ENCODE data around the gene SLC25A22.

Gene SLC25A22

GRCh38 chr11:819129-819931 is 21.2 kb upstream of the SLC25A22 start:
- 3% methylated on average over 77 of the region's 96 CpGs for WGBS
- Histone ChIP-seq H3K4ac (ENCODE audit: low read depth in 1 of 2, low read length in 2 of 2) (peak overlapping the region; percentile 42 to 91), H3K4me3 (ENCODE audit: insufficient read depth in 1 of 2, low read depth in 1 of 2, low read length in 2 of 2) (peak overlapping the region; percentile 93), H4K91ac (ENCODE audit: low read length) (peak overlapping the region; percentile 94), H2BK120ac (ENCODE audit: low read depth, low read length) (peak overlapping the region; percentile 82), H4K8ac (ENCODE audit: low read length) (peak overlapping the region; percentile 94), H3K36me3 (ENCODE audit: control insufficient read depth in 1 of 2, insufficient read depth in 2 of 2, low read depth in 1 of 2, low read length in 2 of 2) (peaks cover 11 to 48% of the 10 kb centered on the region in 2 experiments), H2BK12ac (ENCODE audit: low read length in 2 of 2) (peak overlapping the region; percentile 18 to 91), H3K18ac (ENCODE audit: low read depth in 1 of 2, low read length in 2 of 2) (peak overlapping the region; percentile 86 to 90), H3K79me1 (replicated peaks; ENCODE audit: low read length, poor library complexity, severe bottlenecking) (peaks cover 18% of the 10 kb centered on the region), H2BK5ac (ENCODE audit: low read depth, low read length, poor library complexity, severe bottlenecking) (peak overlapping the region; percentile 88), H3K27me3 (ENCODE audit: control insufficient read depth in 1 of 2, insufficient read depth in 1 of 2, low read length in 2 of 2) (no peaks in the 10 kb centered on the region), H3K4me1 (ENCODE audit: control insufficient read depth, insufficient read depth, low read depth, low read length) (peaks cover 35% of the 10 kb centered on the region), H3K9me3 (ENCODE audit: control insufficient read depth, low read length) (no peaks in the 10 kb centered on the region), H3K14ac (ENCODE audit: low read length in 2 of 2) (peak overlapping the region; percentile 58 to 67), H2AFZ (ENCODE audit: low read depth, low read length) (peak overlapping the region; percentile 78), H2BK15ac (ENCODE audit: low read depth, poor library complexity, severe bottlenecking) (peak overlapping the region; percentile 82), H3K4me2 (ENCODE audit: low read length, poor library complexity, severe bottlenecking) (peak overlapping the region; percentile 87), H2AK5ac (ENCODE audit: low read length, severe bottlenecking) (peak overlapping the region; percentile 90), H3K9ac (ENCODE audit: low read length) (peak overlapping the region; percentile 97), H3K23ac (ENCODE audit: low read length in 2 of 2) (peak overlapping the region in 1 of 2 experiments; percentile 50), H3K27ac (ENCODE audit: low read length, poor library complexity, severe bottlenecking) (peak overlapping the region; percentile 70)
- peak; percentile 86 for DNase-seq

- peak within 1 kb of the TSS; percentile 18 to 91 for H2BK12ac ChIP-seq (ENCODE audit: low read length in 2 of 2)
- peak within 1 kb of the TSS; percentile 70 for H3K27ac ChIP-seq (ENCODE audit: low read length, poor library complexity, severe bottlenecking)
- peak within 1 kb of the TSS; percentile 94 for H4K91ac ChIP-seq (ENCODE audit: low read length)
- peak within 1 kb of the TSS; percentile 93 for H3K4me3 ChIP-seq (ENCODE audit: insufficient read depth in 1 of 2, low read depth in 1 of 2, low read length in 2 of 2)
- peak within 1 kb of the TSS; percentile 97 for H3K9ac ChIP-seq (ENCODE audit: low read length)
- WGBS = 57% methylated on average over 20 of the region's 20 CpGs
- H3K36me3 ChIP-seq (ENCODE audit: control insufficient read depth in 1 of 2, insufficient read depth in 2 of 2, low read depth in 1 of 2, low read length in 2 of 2) = peaks cover 12 to 47% of the 10 kb centered on the region in 2 experiments
- H3K4ac ChIP-seq (ENCODE audit: low read depth in 1 of 2, low read length in 2 of 2) = peak within 1 kb of the TSS; percentile 42 to 91
- H3K9me3 ChIP-seq (ENCODE audit: control insufficient read depth, low read length) = no peaks in the 10 kb centered on the region
- H2BK5ac ChIP-seq (ENCODE audit: low read depth, low read length, poor library complexity, severe bottlenecking) = peak within 1 kb of the TSS; percentile 88
- peak within 1 kb of the TSS; percentile 82 for H2BK15ac ChIP-seq (ENCODE audit: low read depth, poor library complexity, severe bottlenecking)
- peak within 1 kb of the TSS; percentile 87 for H3K4me2 ChIP-seq (ENCODE audit: low read length, poor library complexity, severe bottlenecking)
- no peaks in the 10 kb centered on the region for H3K27me3 ChIP-seq (ENCODE audit: control insufficient read depth in 1 of 2, insufficient read depth in 1 of 2, low read length in 2 of 2)
- peak within 1 kb of the TSS; percentile 78 for H2AFZ ChIP-seq (ENCODE audit: low read depth, low read length)
- H3K14ac ChIP-seq (ENCODE audit: low read length in 2 of 2) = peak within 1 kb of the TSS; percentile 58 to 67
- H3K23ac ChIP-seq (ENCODE audit: low read length in 2 of 2) = peak within 1 kb of the TSS in 1 of 2 experiments; percentile 50
- H2AK5ac ChIP-seq (ENCODE audit: low read length, severe bottlenecking) = peak within 1 kb of the TSS; percentile 90
- peaks cover 14% of the 10 kb centered on the region for H3K79me1 ChIP-seq (replicated peaks; ENCODE audit: low read length, poor library complexity, severe bottlenecking)
- DNase-seq = no peak
- peaks cover 35% of the 10 kb centered on the region for H3K4me1 ChIP-seq (ENCODE audit: control insufficient read depth, insufficient read depth, low read depth, low read length)
- peak within 1 kb of the TSS; percentile 82 for H2BK120ac ChIP-seq (ENCODE audit: low read depth, low read length)
- H3K18ac ChIP-seq (ENCODE audit: low read depth in 1 of 2, low read length in 2 of 2) = peak within 1 kb of the TSS; percentile 86 to 90
- peak within 1 kb of the TSS; percentile 94 for H4K8ac ChIP-seq (ENCODE audit: low read length)
Measured at GRCh38 chr11:818396-819128, 20.5 kb upstream of the SLC25A22 start, which contains the start of gene PNPLA2. Gene PNPLA2 (plus strand): TSS chr11:818914. CDS start chr11:819719, 805 bp downstream.

- 83% methylated on average over 7 of the region's 11 CpGs for WGBS
- peaks cover 26 to 52% of the 10 kb centered on the region in 2 experiments for H3K36me3 ChIP-seq (ENCODE audit: control insufficient read depth in 1 of 2, insufficient read depth in 2 of 2, low read depth in 1 of 2, low read length in 2 of 2)
Measured at GRCh38 chr11:816433-816779, 18.3 kb upstream of the SLC25A22 start.

More at GRCh38 chr11:816433-816779, 18.3 kb upstream of the SLC25A22 start:
- H4K8ac ChIP-seq (ENCODE audit: low read length) = no peak overlapping the region
- H2AK5ac ChIP-seq (ENCODE audit: low read length, severe bottlenecking) = no peak overlapping the region
- DNase-seq = no peak
- H2BK120ac ChIP-seq (ENCODE audit: low read depth, low read length) = no peak overlapping the region
- H3K79me1 ChIP-seq (replicated peaks; ENCODE audit: low read length, poor library complexity, severe bottlenecking) = peaks cover 15% of the 10 kb centered on the region
- H3K9ac ChIP-seq (ENCODE audit: low read length) = no peak overlapping the region
- no peak overlapping the region for H4K91ac ChIP-seq (ENCODE audit: low read length)
- H2BK5ac ChIP-seq (ENCODE audit: low read depth, low read length, poor library complexity, severe bottlenecking) = no peak overlapping the region
- H2AFZ ChIP-seq (ENCODE audit: low read depth, low read length) = no peak overlapping the region
- no peak overlapping the region for H3K14ac ChIP-seq (ENCODE audit: low read length in 2 of 2)
- no peak overlapping the region for H3K4me2 ChIP-seq (ENCODE audit: low read length, poor library complexity, severe bottlenecking)
- no peak overlapping the region for H3K4me3 ChIP-seq (ENCODE audit: insufficient read depth in 1 of 2, low read depth in 1 of 2, low read length in 2 of 2)
- no peak overlapping the region for H3K27ac ChIP-seq (ENCODE audit: low read length, poor library complexity, severe bottlenecking)
- no peaks in the 10 kb centered on the region for H3K27me3 ChIP-seq (ENCODE audit: control insufficient read depth in 1 of 2, insufficient read depth in 1 of 2, low read length in 2 of 2)
- no peak overlapping the region for H2BK12ac ChIP-seq (ENCODE audit: low read length in 2 of 2)
- H3K4me1 ChIP-seq (ENCODE audit: control insufficient read depth, insufficient read depth, low read depth, low read length) = peaks cover 36% of the 10 kb centered on the region
- H3K4ac ChIP-seq (ENCODE audit: low read depth in 1 of 2, low read length in 2 of 2) = no peak overlapping the region
- peak overlapping the region in 1 of 2 experiments; percentile 7 for H3K18ac ChIP-seq (ENCODE audit: low read depth in 1 of 2, low read length in 2 of 2)
- no peak overlapping the region for H2BK15ac ChIP-seq (ENCODE audit: low read depth, poor library complexity, severe bottlenecking)
- H3K23ac ChIP-seq (ENCODE audit: low read length in 2 of 2) = peak overlapping the region in 1 of 2 experiments; percentile 74
- H3K9me3 ChIP-seq (ENCODE audit: control insufficient read depth, low read length) = no peaks in the 10 kb centered on the region
